K562 (cell line): Measurements from ENCODE around the gene NOS1. TPM values are rescaled to one million over a fixed set of nuclear protein-coding genes. Genes with fewer than 3 reads are reported as not detected.
A peak's percentile ranks its signal among the peaks of the same experiment; 100 is the strongest.

ENCODE experiments used
- ATAC-seq: fragments of 200-7000 bp; cut with Tn5 transposase; 3 replicates; pipeline ENCODE4 v1.9.1; 2020; ENCODE audit warnings: moderate library complexity
- BruUV-seq: library from RNA; stranded (reverse); fragments of 400-500 nt; replicated peaks from 2 replicates; lab custom pipeline; 2021; lab: Mats Ljungman, UMichigan
- CTCF ChIA-PET: fragments of 300-600 bp; formaldehyde crosslinking; extraction: SDS; loops from one replicate; lab custom pipeline; 2021; ENCODE audit warnings: low intra/inter-chr PET ratio; lab: Yijun Ruan, JAX
- POLR2A ChIA-PET: fragments of 300-600, 350-650 bp; sonication (Branson Sonifier 250); formaldehyde crosslinking; extraction: SDS; loops from one replicate; lab custom pipeline; 2021; ENCODE audit warnings: antibody characterized with exemption, inconsistent platforms; lab: Yijun Ruan, JAX
- DNase-seq, 4 experiments: peaks; one replicate each; pipeline versions ENCODE4 v3.0.0 to v3.0.0-alpha.2; 2011 to 2018; ENCODE audit warnings: low spot score in 3 of 4, mixed read lengths in 3 of 4; ENCODE audit errors: extremely low read depth in 1 of 4
- FAIRE-seq: peaks from 2 replicates; lab custom pipeline; 2011; peaks lifted over from hg19 to GRCh38; lab: Jason Lieb, UNC
- H2AFZ ChIP-seq: 2 replicates; pipeline ENCODE4 v1.6.0; 2011; ENCODE audit warnings: low read depth, low read length, control low read depth, inconsistent platforms
- H3K27ac ChIP-seq: fragments of 200-600 bp; 3 replicates; pipeline ENCODE4 v1.8.0; 2011; ENCODE audit warnings: low read depth, mild to moderate bottlenecking, control low read depth, inconsistent platforms, low read length, moderate library complexity, mixed read lengths; ENCODE audit errors: extremely low read depth
- H3K27me3 ChIP-seq, 2 experiments: fragments of 300-600 bp in 1 of 2; 2 replicates in 1 of 2; 3 replicates in 1 of 2; pipeline versions ENCODE4 v1.6.0 to v1.8.0; 2011; ENCODE audit warnings: inconsistent platforms in 2 of 2, low read length in 2 of 2, mild to moderate bottlenecking in 1 of 2, mixed read lengths in 1 of 2, moderate library complexity in 1 of 2; ENCODE audit not compliant: control insufficient read depth in 2 of 2, insufficient read depth in 2 of 2
- H3K36me3 ChIP-seq: fragments of 300-600 bp; 3 replicates; pipeline ENCODE4 v1.8.0; 2011; ENCODE audit warnings: mild to moderate bottlenecking, low read length, inconsistent platforms; ENCODE audit not compliant: control insufficient read depth, insufficient read depth
- H3K4me1 ChIP-seq, 2 experiments: fragments of 200-600 bp in 1 of 2; replicated peaks in 1 of 2; 2 replicates in 1 of 2; 3 replicates in 1 of 2; pipeline versions ENCODE4 v1.5.1 to v1.8.0; 2011; ENCODE audit warnings: inconsistent platforms in 2 of 2, low read length in 2 of 2, mild to moderate bottlenecking in 1 of 2, mixed read lengths in 1 of 2, moderate library complexity in 1 of 2; ENCODE audit not compliant: control insufficient read depth in 2 of 2, insufficient read depth in 2 of 2
- H3K4me2 ChIP-seq: 2 replicates; pipeline ENCODE4 v1.6.1; 2011; ENCODE audit warnings: low read length, control low read depth, inconsistent platforms, mixed read lengths; ENCODE audit not compliant: insufficient read depth
- H3K4me3 ChIP-seq: fragments of 200-600 bp; sonication (generic), shearing (Covaris generic); 2 replicates; pipeline ENCODE4 v1.5.1; 2016; ENCODE audit warnings: control low read depth, inconsistent platforms
- H3K79me2 ChIP-seq: fragments of 200-600 bp; 3 replicates; pipeline ENCODE4 v1.8.0; 2011; ENCODE audit warnings: low read length, inconsistent platforms; ENCODE audit not compliant: control insufficient read depth, insufficient read depth
- H3K9ac ChIP-seq, 2 experiments: 2 replicates each; pipeline versions ENCODE4 v1.6.0 to v1.6.1; 2011; ENCODE audit warnings: low read depth in 2 of 2, low read length in 2 of 2, control low read depth in 1 of 2, inconsistent platforms in 1 of 2, mild to moderate bottlenecking in 1 of 2, mixed read lengths in 1 of 2; ENCODE audit not compliant: insufficient read depth in 1 of 2
- H3K9me1 ChIP-seq: one replicate; pipeline ENCODE4 v1.6.0; 2011; ENCODE audit warnings: inconsistent platforms, mild to moderate bottlenecking, low read length, moderate library complexity; ENCODE audit not compliant: control insufficient read depth, insufficient read depth
- H3K9me3 ChIP-seq: replicated peaks from 2 replicates; pipeline ENCODE4 v1.5.1; 2011; ENCODE audit warnings: low read depth, low read length, inconsistent platforms; ENCODE audit not compliant: control insufficient read depth, insufficient read depth
- H4K20me1 ChIP-seq: replicated peaks from 2 replicates; pipeline ENCODE4 v1.6.1; 2011; ENCODE audit warnings: low read length, inconsistent platforms, mixed read lengths; ENCODE audit not compliant: control insufficient read depth, insufficient read depth
- XRCC4 ChIP-seq: IDR thresholded peaks from one replicate; pipeline ENCODE4 v1.6.1; 2011; ENCODE audit not compliant: insufficient read depth, insufficient read length; ENCODE audit errors: extremely low read depth
- ZNF263 ChIP-seq: sonication (generic); formaldehyde crosslinking; IDR thresholded peaks from 2 replicates; pipeline ENCODE4 v1.8.0; 2022; ENCODE audit warnings: mild to moderate bottlenecking, missing genetic modification reagents, borderline replicate concordance
- whole genome bisulfite sequencing: fragments of 100-300 bp; shearing (Covaris generic); methylation state at CpG from one replicate; pipeline ENCODE4 v1.1.6; 2016; ENCODE audit warnings: low coverage, mixed read lengths; ENCODE audit not compliant: insufficient coverage; ENCODE audit errors: missing lambda C conversion rate; 5-methylcytosine and 5-hydroxymethylcytosine counted together
- in situ Hi-C: fragments of 300-500 bp; cut with MboI; formaldehyde crosslinking; loops from 4 replicates; pipeline ENCODE4 v1.15.0; 2018; ENCODE audit warnings: inconsistent platforms, mixed read lengths
- intact Hi-C: fragments of 100-400 bp; cut with micrococcal nuclease; formaldehyde crosslinking; loops from 2 replicates; pipeline ENCODE4 v1.14.2; 2022
- polyA plus RNA-seq, 8 experiments: library from polyadenylated mRNA; depleted of rRNA in 4 of 8; stranded (reverse) in 5 of 8; unstranded in 3 of 8; fragments of >200 nt; fragmentation: Nextera tagmentation in 2 of 8; fragmentation: Illumina TruSeq in 1 of 8; extraction: Ambion mirVana in 2 of 8; extraction: Trizol in 1 of 8; gene quantifications; 2 replicates each; pipeline versions ENCODE4 v1.2.1 to v1.2.3, GENCODE V29; 2011 to 2014; ENCODE audit warnings: inconsistent platforms in 1 of 8, missing spikeins in 1 of 8
- total RNA-seq, 7 experiments: library from RNA; depleted of rRNA in 6 of 7; stranded (reverse); fragments of >200 nt in 6 of 7; fragmentation: Illumina TruSeq in 2 of 7; extraction: Trizol in 2 of 7; gene quantifications; 2 replicates each; pipeline versions ENCODE4 v1.2.1 to v1.2.3, GENCODE V29; 2011 to 2021; ENCODE audit warnings: low replicate concordance in 1 of 7
- TF ChIP-seq, protein P1 (sequence below): sonication (generic); IDR thresholded peaks from 2 replicates; pipeline ENCODE4 v1.6.1; 2016

Gene NOS1
- total and polyA plus RNA-seq, 9 of the 15 experiments (the other 6 are each of a cell fraction or from before 2014, with no cell fraction given) = not detected

- Histone ChIP-seq H3K4me2 (no peak overlapping the region), H3K4me1 (peaks cover 6 to 18% of the 10 kb centered on the region in 2 experiments; a peak in 3 of 5 replicates), H3K9me3 (peaks cover 6% of the 10 kb centered on the region), H3K4me3 (no peak overlapping the region), H3K27me3 (peaks cover 15 to 30% of the 10 kb centered on the region in 2 experiments), H3K9me1 (peaks cover 6% of the 10 kb centered on the region), H2AFZ (no peak overlapping the region), H3K9ac (no peak overlapping the region), H4K20me1 (no peaks in the 10 kb centered on the region), H3K36me3 (peaks cover 7% of the 10 kb centered on the region; the same call in 2 of the 3 replicates), H3K27ac (no peak overlapping the region), H3K79me2 (peaks cover 10% of the 10 kb centered on the region; the same call in 2 of the 3 replicates)
- ChIA-PET POLR2A (interaction anchor here (0.7 kb wide), 1 partner anchor 567 kb away, joined by 3 read pairs; no protein-coding TSS in a partner anchor), CTCF (no interaction called here)
- BruUV-seq = no TSS peak
- TF ChIP-seq, protein P1, sequence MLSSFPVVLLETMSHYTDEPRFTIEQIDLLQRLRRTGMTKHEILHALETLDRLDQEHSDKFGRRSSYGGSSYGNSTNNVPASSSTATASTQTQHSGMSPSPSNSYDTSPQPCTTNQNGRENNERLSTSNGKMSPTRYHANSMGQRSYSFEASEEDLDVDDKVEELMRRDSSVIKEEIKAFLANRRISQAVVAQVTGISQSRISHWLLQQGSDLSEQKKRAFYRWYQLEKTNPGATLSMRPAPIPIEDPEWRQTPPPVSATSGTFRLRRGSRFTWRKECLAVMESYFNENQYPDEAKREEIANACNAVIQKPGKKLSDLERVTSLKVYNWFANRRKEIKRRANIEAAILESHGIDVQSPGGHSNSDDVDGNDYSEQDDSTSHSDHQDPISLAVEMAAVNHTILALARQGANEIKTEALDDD = 0 out of 2 replicates have a peak, but pooled peaks have one; percentile 33
- peak; percentile 41; the same call in 1 of the 2 replicates for TF ChIP-seq ZNF263
- no peak for TF ChIP-seq XRCC4
- FAIRE-seq (no peak), DNase-seq (peak in 1 of 4 experiments; percentile 14), ATAC-seq (no peak)
- intact Hi-C loops = no loop called here
- WGBS = 0% methylated on average over 2 of the region's 2 CpGs
- in situ Hi-C loops = no loop called here
Observed at GRCh38 chr12:117192057-117192456, 169.4 kb downstream of the NOS1 start.
